ENCODE measurements around the gene TUBGCP3. TPM values are rescaled to one million over a fixed set of nuclear protein-coding genes. Genes with fewer than 3 reads are reported as not detected.

TUBGCP3 gene
- total and polyA plus RNA-seq, 9 of the 15 experiments (the other 6 are each of a cell fraction or from before 2014, with no cell fraction given), result 3.0 to 24.8 (median 15.2) TPM

DNA sequence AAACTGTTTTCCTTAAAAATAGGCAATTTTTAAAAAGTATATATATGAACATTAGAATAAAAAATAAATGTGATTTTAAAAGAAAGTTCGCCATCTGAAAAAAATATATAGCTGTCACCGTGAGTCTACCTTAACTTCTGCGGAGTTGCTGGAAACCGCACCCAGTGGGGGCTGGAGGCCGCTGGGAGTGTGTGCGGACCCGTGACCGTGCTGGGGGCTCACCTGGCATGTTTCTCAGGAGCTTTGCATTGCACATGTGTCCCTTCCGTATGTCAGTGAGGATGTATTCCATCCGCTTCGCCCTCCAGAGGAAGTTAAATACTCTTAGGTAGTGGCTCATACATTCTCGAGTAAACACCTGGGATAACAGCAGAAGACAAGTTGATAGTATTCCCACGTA, 71.7 kb downstream of the TUBGCP3 start:
- CTCF ChIA-PET (ENCODE audit: low intra/inter-chr PET ratio), result no interaction called here
- no TSS peak for BruUV-seq (replicated peaks)
- no peaks in the 10 kb centered on the region; the same call in 1 of the 2 replicates for H4K20me1 ChIP-seq (replicated peaks; ENCODE audit: control insufficient read depth, insufficient read depth, low read length)
- H3K36me3 ChIP-seq (ENCODE audit: control insufficient read depth, insufficient read depth, low read length), result peaks cover 61% of the 10 kb centered on the region
- H2AFZ ChIP-seq (ENCODE audit: low read depth, low read length), result no peak overlapping the region
- no peaks in the 10 kb centered on the region for H3K4me1 ChIP-seq (replicated peaks in 1 of 2; ENCODE audit: control insufficient read depth in 2 of 2, insufficient read depth in 2 of 2, low read length in 2 of 2)
- intact Hi-C loops (cut with micrococcal nuclease) (no loop called here), in situ Hi-C loops (cut with MboI) (no loop called here)
- H3K27ac ChIP-seq (ENCODE audit: extremely low read depth, low read depth, low read length), result no peak overlapping the region
- no peak for ATAC-seq
- no peaks in the 10 kb centered on the region for H3K9me3 ChIP-seq (replicated peaks; ENCODE audit: control insufficient read depth, insufficient read depth, low read depth, low read length)
- FAIRE-seq, result no peak
- TF ChIP-seq ARID1B (IDR thresholded peaks at IDR 0.05), result no peak
- no peak for TF ChIP-seq FOXJ3 (CRISPR knock-in tag; IDR thresholded peaks at IDR 0.05)
- TF ChIP-seq ATF1 (CRISPR knock-in tag; IDR thresholded peaks at IDR 0.05), result no peak
- TF ChIP-seq ATF1 (tag; IDR thresholded peaks at IDR 0.05), result no peak
- no peak for TF ChIP-seq CCNT2 (IDR thresholded peaks at IDR 0.05; ENCODE audit: borderline replicate concordance, extremely low read depth, insufficient read length, low read depth, low read length)
- TF ChIP-seq SRSF7 (optimal IDR thresholded peaks at IDR 0.05; ENCODE audit: low read depth, low read length), result no peak
- TF ChIP-seq UBTF (IDR thresholded peaks at IDR 0.05; ENCODE audit: borderline replicate concordance in 1 of 2, low read depth in 2 of 2, low read length in 2 of 2), result no peak
- no peak for TF ChIP-seq C11orf30 (IDR thresholded peaks at IDR 0.05; ENCODE audit: low read depth)
- no peak for TF ChIP-seq SLC30A9 (CRISPR knock-in tag; IDR thresholded peaks at IDR 0.05)
- TF ChIP-seq YY1 (IDR thresholded peaks at IDR 0.05; ENCODE audit: borderline replicate concordance in 1 of 3, control insufficient read depth in 1 of 3, extremely low read depth in 1 of 3, insufficient read depth in 3 of 3, insufficient read length in 1 of 3, insufficient replicate concordance in 2 of 3, low read depth in 1 of 3, low read length in 2 of 3), result no peak
- TF ChIP-seq SRSF3 (IDR thresholded peaks at IDR 0.05; ENCODE audit: insufficient read depth, low read length), result no peak
- TF ChIP-seq ZBTB49 (CRISPR knock-in tag; IDR thresholded peaks at IDR 0.05; ENCODE audit: borderline replicate concordance), result no peak
- TF ChIP-seq ZNF561 (CRISPR knock-in tag; conservative IDR thresholded peaks at IDR 0.05), result no peak
- TF ChIP-seq NFE2L1 (tag; IDR thresholded peaks at IDR 0.05; ENCODE audit: borderline replicate concordance, low read depth), result no peak
- H3K9ac ChIP-seq (ENCODE audit: insufficient read depth in 1 of 2, low read depth in 2 of 2, low read length in 2 of 2), result no peak overlapping the region
- DNase-seq (ENCODE audit: extremely low read depth in 1 of 4, low spot score in 3 of 4), result no peak
- no peaks in the 10 kb centered on the region for H3K79me2 ChIP-seq (ENCODE audit: control insufficient read depth, insufficient read depth, low read length)
- H3K27me3 ChIP-seq (ENCODE audit: control insufficient read depth in 2 of 2, insufficient read depth in 2 of 2, low read length in 2 of 2), result no peaks in the 10 kb centered on the region
- POLR2A ChIA-PET, result no interaction called here
- no peak overlapping the region for H3K4me2 ChIP-seq (ENCODE audit: insufficient read depth, low read length)
- whole genome bisulfite sequencing (ENCODE audit: insufficient coverage, low coverage, missing lambda C conversion rate), result 96% methylated on average over 12 of the region's 13 CpGs
- H3K4me3 ChIP-seq, result no peak overlapping the region
- no peaks in the 10 kb centered on the region for H3K9me1 ChIP-seq (ENCODE audit: control insufficient read depth, insufficient read depth, low read length)
